ENCODE results near the gene MARCHF9.
A peak's percentile ranks its signal among the peaks of the same experiment; 100 is the strongest.

MARCHF9 gene

DNA sequence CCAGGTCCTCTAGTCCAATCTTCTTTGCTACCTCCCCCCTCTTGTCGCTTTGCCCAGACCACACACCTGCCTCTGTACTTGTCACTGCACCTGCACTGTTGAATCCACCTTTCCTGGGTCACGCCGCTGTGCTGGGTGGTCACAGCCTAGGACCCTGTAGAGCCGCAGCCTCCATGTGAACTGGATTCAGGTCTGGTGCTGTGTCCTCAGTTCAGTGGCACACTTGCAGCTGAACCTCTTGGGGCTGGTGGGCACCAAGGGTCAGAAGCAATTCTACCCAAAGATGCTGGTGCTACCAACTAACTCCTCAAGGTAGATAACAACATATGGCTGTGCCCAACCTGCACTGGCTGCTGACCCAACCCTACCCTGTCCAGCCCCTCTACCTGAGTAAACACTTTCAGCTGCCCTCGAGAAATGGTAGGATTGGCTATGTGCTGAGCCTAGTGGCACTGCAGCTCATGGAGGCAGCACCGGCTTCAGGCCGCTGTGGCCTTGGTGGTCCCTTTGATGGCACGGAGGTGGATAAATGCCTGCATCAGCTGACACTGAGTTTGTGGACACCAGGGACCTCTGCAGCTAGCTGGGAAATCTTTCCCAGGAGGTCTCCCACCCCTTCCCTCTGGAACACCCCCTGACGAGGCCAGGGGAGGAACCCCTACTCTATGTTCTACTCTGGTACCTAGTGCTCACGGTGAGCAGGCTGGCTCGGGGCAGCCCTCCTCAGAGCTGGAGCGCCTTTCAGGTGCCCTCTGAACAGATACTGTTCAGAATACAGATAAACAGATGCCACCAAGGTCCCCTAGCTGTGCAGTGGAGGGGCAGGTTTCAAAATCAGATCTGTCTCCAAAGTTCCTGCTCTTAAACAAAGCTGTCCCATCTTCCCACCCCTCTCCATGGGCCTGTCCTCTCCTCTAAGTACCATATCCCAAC, 30.6 kb upstream of the MARCHF9 start:
- no peak for DNase-seq (ENCODE audit: low read depth)
- H3K4me3 ChIP-seq (ENCODE audit: low read depth, low read length): no peak overlapping the region
- no peak for TF ChIP-seq MYC (IDR thresholded peaks at IDR 0.05; ENCODE audit: low read depth, low read length)
- TF ChIP-seq POLR2A (IDR thresholded peaks at IDR 0.05; ENCODE audit: extremely low read depth, insufficient read length): no peak
- TF ChIP-seq, protein P1, sequence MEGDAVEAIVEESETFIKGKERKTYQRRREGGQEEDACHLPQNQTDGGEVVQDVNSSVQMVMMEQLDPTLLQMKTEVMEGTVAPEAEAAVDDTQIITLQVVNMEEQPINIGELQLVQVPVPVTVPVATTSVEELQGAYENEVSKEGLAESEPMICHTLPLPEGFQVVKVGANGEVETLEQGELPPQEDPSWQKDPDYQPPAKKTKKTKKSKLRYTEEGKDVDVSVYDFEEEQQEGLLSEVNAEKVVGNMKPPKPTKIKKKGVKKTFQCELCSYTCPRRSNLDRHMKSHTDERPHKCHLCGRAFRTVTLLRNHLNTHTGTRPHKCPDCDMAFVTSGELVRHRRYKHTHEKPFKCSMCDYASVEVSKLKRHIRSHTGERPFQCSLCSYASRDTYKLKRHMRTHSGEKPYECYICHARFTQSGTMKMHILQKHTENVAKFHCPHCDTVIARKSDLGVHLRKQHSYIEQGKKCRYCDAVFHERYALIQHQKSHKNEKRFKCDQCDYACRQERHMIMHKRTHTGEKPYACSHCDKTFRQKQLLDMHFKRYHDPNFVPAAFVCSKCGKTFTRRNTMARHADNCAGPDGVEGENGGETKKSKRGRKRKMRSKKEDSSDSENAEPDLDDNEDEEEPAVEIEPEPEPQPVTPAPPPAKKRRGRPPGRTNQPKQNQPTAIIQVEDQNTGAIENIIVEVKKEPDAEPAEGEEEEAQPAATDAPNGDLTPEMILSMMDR (IDR thresholded peaks at IDR 0.05; ENCODE audit: low read depth, low read length): no peak
- TF ChIP-seq, protein P2, sequence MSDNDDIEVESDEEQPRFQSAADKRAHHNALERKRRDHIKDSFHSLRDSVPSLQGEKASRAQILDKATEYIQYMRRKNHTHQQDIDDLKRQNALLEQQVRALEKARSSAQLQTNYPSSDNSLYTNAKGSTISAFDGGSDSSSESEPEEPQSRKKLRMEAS (IDR thresholded peaks at IDR 0.05; ENCODE audit: low read depth, low read length): no peak

DNA sequence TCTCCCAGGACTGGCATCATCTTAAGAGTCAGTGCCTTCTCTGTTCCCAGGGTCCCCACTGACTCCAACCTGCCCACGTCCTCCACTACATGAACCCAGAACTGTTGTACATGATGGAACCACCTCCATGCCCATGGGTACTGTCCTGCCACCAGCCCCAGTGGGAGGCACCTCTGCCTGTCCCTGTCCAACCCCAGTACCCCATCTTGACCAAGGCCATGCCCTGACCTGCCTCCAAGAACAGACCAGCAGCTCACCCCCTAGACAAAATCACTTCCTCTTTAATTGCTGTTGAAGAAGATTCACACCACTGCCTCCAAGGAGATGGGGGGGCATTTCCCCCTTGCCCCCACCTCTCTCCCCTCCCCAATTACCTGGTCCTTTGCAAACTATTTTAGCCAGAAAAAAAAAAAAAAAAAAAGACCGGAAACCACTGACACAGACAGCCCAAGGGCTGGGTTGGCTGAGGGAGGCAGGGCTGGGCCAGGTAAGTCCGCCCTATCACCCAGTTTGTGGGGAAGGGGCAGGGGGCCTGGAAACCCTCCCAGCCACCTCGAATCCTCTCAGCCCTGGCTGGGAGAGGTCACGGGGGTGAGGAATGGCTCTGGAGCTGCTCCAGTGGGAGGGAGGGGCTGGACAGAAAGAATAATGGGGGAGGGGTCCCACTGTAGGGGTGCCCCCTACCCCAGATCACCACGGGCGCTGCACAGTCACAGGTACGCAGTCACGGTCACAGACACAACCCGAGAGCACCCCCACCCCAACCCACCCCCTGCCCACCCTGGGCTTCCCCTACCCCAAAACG, 29.8 kb upstream of the MARCHF9 start:
- no peak for TF ChIP-seq MYC (IDR thresholded peaks at IDR 0.05; ENCODE audit: low read depth, low read length)
- TF ChIP-seq, protein P1 (IDR thresholded peaks at IDR 0.05; ENCODE audit: low read depth, low read length): no peak
- TF ChIP-seq, protein P2 (IDR thresholded peaks at IDR 0.05; ENCODE audit: low read depth, low read length): no peak
- DNase-seq (ENCODE audit: low read depth): no peak
- H3K4me3 ChIP-seq (ENCODE audit: low read depth, low read length): no peak overlapping the region

DNA sequence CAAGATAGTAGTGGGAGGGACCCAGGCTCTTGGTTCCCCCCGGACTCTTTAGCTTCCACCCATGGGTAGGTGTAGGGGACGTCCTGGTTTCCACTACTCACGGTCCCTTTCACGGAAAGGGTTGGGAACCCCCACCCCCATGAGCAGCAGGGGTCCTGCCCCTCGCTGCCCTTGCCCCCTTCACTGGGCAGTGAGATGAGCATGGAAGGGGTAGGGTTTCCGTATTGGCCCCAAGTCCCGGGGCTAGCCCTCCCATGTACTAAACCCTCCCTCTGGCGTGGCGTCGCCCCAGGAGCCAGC, 29.1 kb upstream of the MARCHF9 start:
- no peak for DNase-seq (ENCODE audit: low read depth)
- no peak for TF ChIP-seq POLR2A (IDR thresholded peaks at IDR 0.05; ENCODE audit: extremely low read depth, insufficient read length)
- TF ChIP-seq, protein P2 (IDR thresholded peaks at IDR 0.05; ENCODE audit: low read depth, low read length): no peak
- no peak for TF ChIP-seq MYC (IDR thresholded peaks at IDR 0.05; ENCODE audit: low read depth, low read length)
- TF ChIP-seq, protein P1 (IDR thresholded peaks at IDR 0.05; ENCODE audit: low read depth, low read length): no peak
- H3K4me3 ChIP-seq (ENCODE audit: low read depth, low read length): no peak overlapping the region

DNA sequence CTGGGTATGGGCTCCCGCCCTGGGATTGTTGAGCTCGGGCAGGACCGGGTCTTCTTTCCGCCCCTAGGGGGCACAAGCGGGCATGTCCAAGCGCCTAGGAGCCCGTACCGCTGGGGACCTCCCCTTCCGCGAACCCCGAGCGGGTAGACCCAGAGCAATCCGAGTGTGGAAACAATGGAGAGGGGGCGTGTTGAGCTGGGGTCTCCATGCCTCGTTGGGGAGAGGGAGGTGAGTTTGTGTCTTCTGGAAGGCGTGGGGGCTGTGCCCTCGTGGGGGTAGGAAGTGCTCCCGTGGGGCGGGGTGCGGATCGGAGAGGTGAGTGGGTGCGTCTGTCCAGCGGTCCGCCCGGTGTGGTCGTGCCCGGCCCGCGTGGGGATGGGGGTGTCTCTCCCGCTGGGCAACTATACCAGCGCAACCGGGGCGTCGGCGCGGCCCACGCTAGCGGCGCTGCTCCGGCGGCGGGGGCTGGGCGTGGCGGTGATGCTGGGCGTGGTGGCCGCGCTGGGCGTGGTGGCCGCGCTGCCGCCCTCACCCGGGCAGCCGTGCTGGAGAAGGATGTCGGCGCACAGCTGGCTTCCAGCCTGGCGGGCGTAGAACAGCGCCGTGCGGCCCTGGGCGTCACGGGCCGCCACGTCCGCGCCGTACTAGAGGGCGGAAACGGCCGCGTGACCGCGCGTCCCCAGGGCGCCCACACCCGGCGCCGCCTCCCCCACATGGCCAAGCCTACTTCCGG, 28.6 kb upstream of the MARCHF9 start:
- DNase-seq (ENCODE audit: low read depth): no peak
- TF ChIP-seq, protein P2 (IDR thresholded peaks at IDR 0.05; ENCODE audit: low read depth, low read length): no peak
- TF ChIP-seq POLR2A (IDR thresholded peaks at IDR 0.05; ENCODE audit: extremely low read depth, insufficient read length): no peak
- TF ChIP-seq, protein P1 (IDR thresholded peaks at IDR 0.05; ENCODE audit: low read depth, low read length): peak; percentile 30
- no peak for TF ChIP-seq MYC (IDR thresholded peaks at IDR 0.05; ENCODE audit: low read depth, low read length)
- no peak overlapping the region for H3K4me3 ChIP-seq (ENCODE audit: low read depth, low read length)

DNA sequence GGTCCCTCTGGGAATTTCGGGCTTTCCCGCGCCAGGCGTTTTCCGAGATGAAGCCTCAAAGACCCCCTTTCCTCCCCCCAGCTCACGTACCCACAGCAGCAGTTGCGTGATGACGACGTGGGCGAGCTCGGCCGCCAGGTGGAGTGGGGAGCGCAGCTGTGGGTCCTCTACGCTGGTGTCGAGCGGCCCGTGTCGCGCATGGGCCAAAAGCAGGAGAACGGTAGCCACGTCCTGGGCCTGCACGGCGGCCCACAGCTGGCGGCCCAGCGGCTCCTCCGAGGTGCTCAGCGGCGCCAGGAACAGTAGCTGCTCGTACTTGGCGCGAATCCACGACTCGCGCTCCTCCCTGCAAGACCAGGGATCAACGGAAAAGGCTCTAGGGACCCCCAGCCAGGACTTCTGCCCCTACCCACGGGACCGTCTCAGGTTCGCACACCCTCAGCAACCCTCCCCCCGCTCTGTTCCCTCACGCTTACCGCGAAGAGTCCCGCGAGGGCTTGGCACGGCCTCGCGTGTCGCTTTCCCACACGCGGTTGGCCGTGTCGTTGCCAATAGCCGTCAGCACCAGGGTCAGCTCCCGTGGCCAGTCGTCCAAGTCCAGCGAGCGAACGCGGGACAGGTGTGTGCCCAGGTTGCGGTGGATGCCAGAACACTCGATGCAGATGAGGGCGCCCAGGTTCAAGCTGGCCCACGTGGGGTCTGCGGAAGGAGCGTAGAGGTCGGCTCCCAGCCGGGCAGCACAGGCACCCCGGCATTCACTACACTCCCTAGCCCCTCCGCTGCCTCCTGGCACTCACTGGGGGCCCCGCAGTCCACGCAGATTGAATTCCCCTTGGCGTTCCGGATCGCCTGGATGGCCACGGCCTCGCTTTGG, 27.8 kb upstream of the MARCHF9 start:
- no peak overlapping the region for H3K4me3 ChIP-seq (ENCODE audit: low read depth, low read length)
- TF ChIP-seq POLR2A (IDR thresholded peaks at IDR 0.05; ENCODE audit: extremely low read depth, insufficient read length) (no peak), MYC (IDR thresholded peaks at IDR 0.05; ENCODE audit: low read depth, low read length) (no peak)
- TF ChIP-seq, protein P1 (IDR thresholded peaks at IDR 0.05; ENCODE audit: low read depth, low read length): no peak
- TF ChIP-seq, protein P2 (IDR thresholded peaks at IDR 0.05; ENCODE audit: low read depth, low read length): no peak

More for the DNA sequence above, 27.8 kb upstream of the MARCHF9 start:
- no peak for DNase-seq (ENCODE audit: low read depth)

Measured in NB4 (cell line).